Measurements from ENCODE around the gene CCT6A.
"Not testable (repeated sequence)": the region's sequence is repeated elsewhere in the genome, so short reads cannot be mapped to it uniquely, and the experiment has no call there.

Gene CCT6A

GRCh38 chr7:56053993-56054392 is 2.4 kb downstream of the CCT6A start:
- DNase-seq, result no peak

- DNase-seq, result no peak
Observed at GRCh38 chr7:56062382-56062781, 10.8 kb downstream of the CCT6A start.

- DNase-seq, result no peak
Observed at GRCh38 chr7:56063500-56063881, 11.9 kb downstream of the CCT6A start.

- peak; percentile 76 for DNase-seq
Observed at GRCh38 chr7:56063882-56064625, 12.5 kb downstream of the CCT6A start, which contains the start of gene SUMF2. Gene SUMF2, plus strand, starts transcription at chr7:56064286. Its CDS starts 26 bp downstream, at chr7:56064312.

- DNase-seq, result not testable (repeated sequence)
Observed at GRCh38 chr7:56066376-56066775, 14.8 kb downstream of the CCT6A start.

GRCh38 chr7:56074371-56074791 is 22.8 kb downstream of the CCT6A start:
- DNase-seq, result no peak

GRCh38 chr7:56077681-56078080 is 26.1 kb downstream of the CCT6A start:
- no peak for DNase-seq

GRCh38 chr7:56078196-56078595 is 26.6 kb downstream of the CCT6A start:
- no peak for DNase-seq

- no peak for DNase-seq
Observed at GRCh38 chr7:56079450-56080185, 28.1 kb downstream of the CCT6A start.

- not testable (repeated sequence) for DNase-seq
Observed at GRCh38 chr7:56080726-56081435, 29.3 kb downstream of the CCT6A start.

- no peak for DNase-seq
Observed at GRCh38 chr7:56081626-56082340, 30.2 kb downstream of the CCT6A start.

GRCh38 chr7:56083150-56083785 is 31.7 kb downstream of the CCT6A start:
- DNase-seq, result no peak

GRCh38 chr7:56086761-56087160 is 35.2 kb downstream of the CCT6A start:
- DNase-seq, result no peak

GRCh38 chr7:56087445-56087844 is 35.9 kb downstream of the CCT6A start:
- no peak for DNase-seq

GRCh38 chr7:56091591-56091990 is 40.0 kb downstream of the CCT6A start:
- no peak for DNase-seq

GRCh38 chr7:56092388-56092787 is 40.8 kb downstream of the CCT6A start:
- not testable (repeated sequence) for DNase-seq

GRCh38 chr7:56092789-56093531 is 41.4 kb downstream of the CCT6A start, which contains the start of gene PHKG1:
Gene PHKG1, minus strand, starts transcription at chr7:56092952. Its CDS starts 4,011 bp downstream, at chr7:56088941.
- no peak for DNase-seq

GRCh38 chr7:56097700-56098099 is 46.1 kb downstream of the CCT6A start:
- DNase-seq, result no peak

GRCh38 chr7:56098187-56099008 is 46.8 kb downstream of the CCT6A start:
- DNase-seq, result not testable (repeated sequence)

- DNase-seq, result no peak
Observed at GRCh38 chr7:56099653-56100052, 48.1 kb downstream of the CCT6A start.

- not testable (repeated sequence) for DNase-seq
Observed at GRCh38 chr7:56104138-56104537, 52.6 kb downstream of the CCT6A start.
